ENCODE measurements around the gene CASP14. TPM values are rescaled to one million over a fixed set of nuclear protein-coding genes. Genes with fewer than 3 reads are reported as not detected.

The CASP14 gene
- total and polyA plus RNA-seq, 2 of the 8 experiments (the other 6 are each of a cell fraction or from before 2014, with no cell fraction given), result not detected

- TF ChIP-seq, protein P1, sequence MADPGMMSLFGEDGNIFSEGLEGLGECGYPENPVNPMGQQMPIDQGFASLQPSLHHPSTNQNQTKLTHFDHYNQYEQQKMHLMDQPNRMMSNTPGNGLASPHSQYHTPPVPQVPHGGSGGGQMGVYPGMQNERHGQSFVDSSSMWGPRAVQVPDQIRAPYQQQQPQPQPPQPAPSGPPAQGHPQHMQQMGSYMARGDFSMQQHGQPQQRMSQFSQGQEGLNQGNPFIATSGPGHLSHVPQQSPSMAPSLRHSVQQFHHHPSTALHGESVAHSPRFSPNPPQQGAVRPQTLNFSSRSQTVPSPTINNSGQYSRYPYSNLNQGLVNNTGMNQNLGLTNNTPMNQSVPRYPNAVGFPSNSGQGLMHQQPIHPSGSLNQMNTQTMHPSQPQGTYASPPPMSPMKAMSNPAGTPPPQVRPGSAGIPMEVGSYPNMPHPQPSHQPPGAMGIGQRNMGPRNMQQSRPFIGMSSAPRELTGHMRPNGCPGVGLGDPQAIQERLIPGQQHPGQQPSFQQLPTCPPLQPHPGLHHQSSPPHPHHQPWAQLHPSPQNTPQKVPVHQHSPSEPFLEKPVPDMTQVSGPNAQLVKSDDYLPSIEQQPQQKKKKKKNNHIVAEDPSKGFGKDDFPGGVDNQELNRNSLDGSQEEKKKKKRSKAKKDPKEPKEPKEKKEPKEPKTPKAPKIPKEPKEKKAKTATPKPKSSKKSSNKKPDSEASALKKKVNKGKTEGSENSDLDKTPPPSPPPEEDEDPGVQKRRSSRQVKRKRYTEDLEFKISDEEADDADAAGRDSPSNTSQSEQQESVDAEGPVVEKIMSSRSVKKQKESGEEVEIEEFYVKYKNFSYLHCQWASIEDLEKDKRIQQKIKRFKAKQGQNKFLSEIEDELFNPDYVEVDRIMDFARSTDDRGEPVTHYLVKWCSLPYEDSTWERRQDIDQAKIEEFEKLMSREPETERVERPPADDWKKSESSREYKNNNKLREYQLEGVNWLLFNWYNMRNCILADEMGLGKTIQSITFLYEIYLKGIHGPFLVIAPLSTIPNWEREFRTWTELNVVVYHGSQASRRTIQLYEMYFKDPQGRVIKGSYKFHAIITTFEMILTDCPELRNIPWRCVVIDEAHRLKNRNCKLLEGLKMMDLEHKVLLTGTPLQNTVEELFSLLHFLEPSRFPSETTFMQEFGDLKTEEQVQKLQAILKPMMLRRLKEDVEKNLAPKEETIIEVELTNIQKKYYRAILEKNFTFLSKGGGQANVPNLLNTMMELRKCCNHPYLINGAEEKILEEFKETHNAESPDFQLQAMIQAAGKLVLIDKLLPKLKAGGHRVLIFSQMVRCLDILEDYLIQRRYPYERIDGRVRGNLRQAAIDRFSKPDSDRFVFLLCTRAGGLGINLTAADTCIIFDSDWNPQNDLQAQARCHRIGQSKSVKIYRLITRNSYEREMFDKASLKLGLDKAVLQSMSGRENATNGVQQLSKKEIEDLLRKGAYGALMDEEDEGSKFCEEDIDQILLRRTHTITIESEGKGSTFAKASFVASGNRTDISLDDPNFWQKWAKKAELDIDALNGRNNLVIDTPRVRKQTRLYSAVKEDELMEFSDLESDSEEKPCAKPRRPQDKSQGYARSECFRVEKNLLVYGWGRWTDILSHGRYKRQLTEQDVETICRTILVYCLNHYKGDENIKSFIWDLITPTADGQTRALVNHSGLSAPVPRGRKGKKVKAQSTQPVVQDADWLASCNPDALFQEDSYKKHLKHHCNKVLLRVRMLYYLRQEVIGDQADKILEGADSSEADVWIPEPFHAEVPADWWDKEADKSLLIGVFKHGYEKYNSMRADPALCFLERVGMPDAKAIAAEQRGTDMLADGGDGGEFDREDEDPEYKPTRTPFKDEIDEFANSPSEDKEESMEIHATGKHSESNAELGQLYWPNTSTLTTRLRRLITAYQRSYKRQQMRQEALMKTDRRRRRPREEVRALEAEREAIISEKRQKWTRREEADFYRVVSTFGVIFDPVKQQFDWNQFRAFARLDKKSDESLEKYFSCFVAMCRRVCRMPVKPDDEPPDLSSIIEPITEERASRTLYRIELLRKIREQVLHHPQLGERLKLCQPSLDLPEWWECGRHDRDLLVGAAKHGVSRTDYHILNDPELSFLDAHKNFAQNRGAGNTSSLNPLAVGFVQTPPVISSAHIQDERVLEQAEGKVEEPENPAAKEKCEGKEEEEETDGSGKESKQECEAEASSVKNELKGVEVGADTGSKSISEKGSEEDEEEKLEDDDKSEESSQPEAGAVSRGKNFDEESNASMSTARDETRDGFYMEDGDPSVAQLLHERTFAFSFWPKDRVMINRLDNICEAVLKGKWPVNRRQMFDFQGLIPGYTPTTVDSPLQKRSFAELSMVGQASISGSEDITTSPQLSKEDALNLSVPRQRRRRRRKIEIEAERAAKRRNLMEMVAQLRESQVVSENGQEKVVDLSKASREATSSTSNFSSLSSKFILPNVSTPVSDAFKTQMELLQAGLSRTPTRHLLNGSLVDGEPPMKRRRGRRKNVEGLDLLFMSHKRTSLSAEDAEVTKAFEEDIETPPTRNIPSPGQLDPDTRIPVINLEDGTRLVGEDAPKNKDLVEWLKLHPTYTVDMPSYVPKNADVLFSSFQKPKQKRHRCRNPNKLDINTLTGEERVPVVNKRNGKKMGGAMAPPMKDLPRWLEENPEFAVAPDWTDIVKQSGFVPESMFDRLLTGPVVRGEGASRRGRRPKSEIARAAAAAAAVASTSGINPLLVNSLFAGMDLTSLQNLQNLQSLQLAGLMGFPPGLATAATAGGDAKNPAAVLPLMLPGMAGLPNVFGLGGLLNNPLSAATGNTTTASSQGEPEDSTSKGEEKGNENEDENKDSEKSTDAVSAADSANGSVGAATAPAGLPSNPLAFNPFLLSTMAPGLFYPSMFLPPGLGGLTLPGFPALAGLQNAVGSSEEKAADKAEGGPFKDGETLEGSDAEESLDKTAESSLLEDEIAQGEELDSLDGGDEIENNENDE (IDR thresholded peaks at IDR 0.05; ENCODE audit: insufficient replicate concordance, low read length), result no peak
- TF ChIP-seq SIN3A (conservative IDR thresholded peaks at IDR 0.05 in 1 of 2, IDR thresholded peaks at IDR 0.05 in 1 of 2; ENCODE audit: low read depth in 1 of 2, low read length in 2 of 2), result no peak
- TF ChIP-seq, protein P2, sequence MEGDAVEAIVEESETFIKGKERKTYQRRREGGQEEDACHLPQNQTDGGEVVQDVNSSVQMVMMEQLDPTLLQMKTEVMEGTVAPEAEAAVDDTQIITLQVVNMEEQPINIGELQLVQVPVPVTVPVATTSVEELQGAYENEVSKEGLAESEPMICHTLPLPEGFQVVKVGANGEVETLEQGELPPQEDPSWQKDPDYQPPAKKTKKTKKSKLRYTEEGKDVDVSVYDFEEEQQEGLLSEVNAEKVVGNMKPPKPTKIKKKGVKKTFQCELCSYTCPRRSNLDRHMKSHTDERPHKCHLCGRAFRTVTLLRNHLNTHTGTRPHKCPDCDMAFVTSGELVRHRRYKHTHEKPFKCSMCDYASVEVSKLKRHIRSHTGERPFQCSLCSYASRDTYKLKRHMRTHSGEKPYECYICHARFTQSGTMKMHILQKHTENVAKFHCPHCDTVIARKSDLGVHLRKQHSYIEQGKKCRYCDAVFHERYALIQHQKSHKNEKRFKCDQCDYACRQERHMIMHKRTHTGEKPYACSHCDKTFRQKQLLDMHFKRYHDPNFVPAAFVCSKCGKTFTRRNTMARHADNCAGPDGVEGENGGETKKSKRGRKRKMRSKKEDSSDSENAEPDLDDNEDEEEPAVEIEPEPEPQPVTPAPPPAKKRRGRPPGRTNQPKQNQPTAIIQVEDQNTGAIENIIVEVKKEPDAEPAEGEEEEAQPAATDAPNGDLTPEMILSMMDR (IDR thresholded peaks at IDR 0.05; ENCODE audit: control extremely low read depth in 1 of 3, insufficient read depth in 1 of 3, low read depth in 1 of 3, low read length in 3 of 3), result peak in 2 of 3 experiments; percentile 20 to 26; a peak in 2 of 4 replicates
- TF ChIP-seq RAD21 (IDR thresholded peaks at IDR 0.05 in 1 of 2, conservative IDR thresholded peaks at IDR 0.05 in 1 of 2; ENCODE audit: low read depth in 2 of 2, low read length in 2 of 2), result peak; percentile 10 to 15; a peak in 1 of 4 replicates
Measured at GRCh38 chr19:15072930-15073647, 23.8 kb downstream of the CASP14 start (continued).
